ENCODE results near the gene SNAPC3.

Gene SNAPC3

DNA sequence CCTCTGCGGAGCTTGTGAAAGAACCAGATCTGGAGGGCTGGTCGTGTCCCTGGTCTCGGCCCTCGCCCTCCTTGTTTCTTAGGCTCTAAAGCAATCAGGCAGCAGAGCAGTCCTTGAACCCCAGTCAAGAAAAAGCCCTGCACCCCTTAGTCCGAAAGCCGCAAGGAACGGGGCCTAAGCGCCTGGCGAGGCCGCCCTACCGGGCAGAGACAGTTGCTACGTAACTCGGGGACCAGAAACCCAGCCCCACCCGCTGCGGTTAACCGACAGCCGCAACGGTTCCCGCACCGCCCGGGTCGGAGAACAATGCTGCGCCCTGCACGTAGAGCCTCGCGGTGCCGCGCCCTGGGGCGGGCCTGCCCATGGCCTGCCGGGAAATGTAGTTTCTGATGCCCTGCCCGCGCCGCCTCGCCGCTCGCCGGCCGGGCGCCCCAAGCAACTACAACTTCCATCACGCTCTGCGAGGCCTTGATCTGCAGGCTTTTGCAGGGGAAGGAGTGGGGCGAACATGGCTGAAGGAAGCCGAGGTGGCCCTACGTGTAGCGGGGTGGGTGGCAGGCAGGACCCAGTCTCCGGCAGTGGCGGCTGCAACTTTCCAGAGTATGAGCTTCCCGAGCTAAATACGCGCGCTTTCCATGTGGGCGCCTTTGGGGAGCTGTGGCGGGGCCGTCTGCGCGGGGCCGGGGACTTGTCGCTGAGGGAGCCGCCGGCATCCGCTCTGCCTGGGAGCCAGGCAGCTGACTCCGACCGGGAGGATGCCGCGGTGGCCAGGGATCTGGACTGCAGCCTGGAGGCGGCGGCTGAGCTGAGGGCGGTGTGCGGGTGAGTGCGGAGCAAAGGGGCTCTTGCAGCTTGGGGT is at the start of gene SNAPC3:
Gene SNAPC3, plus strand, starts transcription at position 505 of the 859 bp plus-strand sequence. Its CDS starts 4 bp downstream, at position 509.
- Histone ChIP-seq H3K36me3 (ENCODE audit: insufficient read depth, low read length) (peaks cover 30% of the 10 kb centered on the region), H3K27me3 (ENCODE audit: insufficient read depth, low read length) (no peaks in the 10 kb centered on the region), H3K4me2 (ENCODE audit: low read length) (peak within 1 kb of the TSS; percentile 96), H3K27ac (ENCODE audit: low read depth, low read length, poor library complexity, severe bottlenecking) (peak within 1 kb of the TSS; percentile 30), H4K20me1 (ENCODE audit: insufficient read depth, low read length) (no peaks in the 10 kb centered on the region), H3K4me1 (ENCODE audit: insufficient read depth, low read length, severe bottlenecking) (peaks cover 42% of the 10 kb centered on the region), H3K4me3 (ENCODE audit: low read depth, low read length, poor library complexity, severe bottlenecking) (peak within 1 kb of the TSS; percentile 98), H3K79me2 (ENCODE audit: insufficient read depth, low read length) (peaks cover 17% of the 10 kb centered on the region), H3K9me2 (ENCODE audit: low read depth, low read length) (no peaks in the 10 kb centered on the region), H3F3A (ENCODE audit: insufficient read depth, low read length) (no peaks in the 10 kb centered on the region), H3K9ac (ENCODE audit: low read length) (peak within 1 kb of the TSS; percentile 88), H3K9me3 (ENCODE audit: low read length) (no peaks in the 10 kb centered on the region), H2AFZ (ENCODE audit: low read length) (peak within 1 kb of the TSS; percentile 22; the same call in 1 of the 2 replicates)
- TF ChIP-seq EZH2 (IDR thresholded peaks at IDR 0.05; ENCODE audit: borderline replicate concordance, low read length) = no peak
- TF ChIP-seq, protein P1, sequence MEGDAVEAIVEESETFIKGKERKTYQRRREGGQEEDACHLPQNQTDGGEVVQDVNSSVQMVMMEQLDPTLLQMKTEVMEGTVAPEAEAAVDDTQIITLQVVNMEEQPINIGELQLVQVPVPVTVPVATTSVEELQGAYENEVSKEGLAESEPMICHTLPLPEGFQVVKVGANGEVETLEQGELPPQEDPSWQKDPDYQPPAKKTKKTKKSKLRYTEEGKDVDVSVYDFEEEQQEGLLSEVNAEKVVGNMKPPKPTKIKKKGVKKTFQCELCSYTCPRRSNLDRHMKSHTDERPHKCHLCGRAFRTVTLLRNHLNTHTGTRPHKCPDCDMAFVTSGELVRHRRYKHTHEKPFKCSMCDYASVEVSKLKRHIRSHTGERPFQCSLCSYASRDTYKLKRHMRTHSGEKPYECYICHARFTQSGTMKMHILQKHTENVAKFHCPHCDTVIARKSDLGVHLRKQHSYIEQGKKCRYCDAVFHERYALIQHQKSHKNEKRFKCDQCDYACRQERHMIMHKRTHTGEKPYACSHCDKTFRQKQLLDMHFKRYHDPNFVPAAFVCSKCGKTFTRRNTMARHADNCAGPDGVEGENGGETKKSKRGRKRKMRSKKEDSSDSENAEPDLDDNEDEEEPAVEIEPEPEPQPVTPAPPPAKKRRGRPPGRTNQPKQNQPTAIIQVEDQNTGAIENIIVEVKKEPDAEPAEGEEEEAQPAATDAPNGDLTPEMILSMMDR (IDR thresholded peaks at IDR 0.05; ENCODE audit: low read length) = no peak

DNA sequence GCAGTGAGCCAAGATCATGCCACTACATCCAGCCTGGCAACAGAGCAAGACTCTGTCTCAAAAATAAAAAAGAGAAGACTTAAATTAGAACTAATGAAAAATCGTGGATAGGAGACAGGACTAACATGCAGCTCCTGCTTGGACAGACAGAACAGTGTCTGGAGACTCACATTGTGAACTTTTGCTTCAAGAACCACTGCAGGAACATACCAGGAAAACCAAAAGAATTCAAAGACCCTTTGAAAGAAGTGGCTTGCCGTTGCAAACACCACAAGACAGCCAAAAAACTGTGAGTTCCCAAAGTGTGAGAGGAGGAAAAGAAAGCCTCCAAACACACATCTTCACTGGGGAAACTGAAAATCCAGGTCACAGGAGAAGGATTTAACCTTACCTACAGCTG is 48.8 kb upstream of the SNAPC3 start:
- Histone ChIP-seq H3F3A (ENCODE audit: insufficient read depth, low read length) (no peaks in the 10 kb centered on the region), H3K4me2 (ENCODE audit: low read length) (no peak overlapping the region), H3K9me3 (ENCODE audit: low read length) (no peaks in the 10 kb centered on the region), H3K36me3 (ENCODE audit: insufficient read depth, low read length) (no peaks in the 10 kb centered on the region), H3K79me2 (ENCODE audit: insufficient read depth, low read length) (no peaks in the 10 kb centered on the region), H3K27me3 (ENCODE audit: insufficient read depth, low read length) (no peaks in the 10 kb centered on the region), H3K9ac (ENCODE audit: low read length) (no peak overlapping the region), H3K9me2 (ENCODE audit: low read depth, low read length) (no peaks in the 10 kb centered on the region), H2AFZ (ENCODE audit: low read length) (no peak overlapping the region), H4K20me1 (ENCODE audit: insufficient read depth, low read length) (no peaks in the 10 kb centered on the region), H3K27ac (ENCODE audit: low read depth, low read length, poor library complexity, severe bottlenecking) (no peak overlapping the region), H3K4me3 (ENCODE audit: low read depth, low read length, poor library complexity, severe bottlenecking) (no peak overlapping the region), H3K4me1 (ENCODE audit: insufficient read depth, low read length, severe bottlenecking) (no peaks in the 10 kb centered on the region)
- no peak for TF ChIP-seq EZH2 (IDR thresholded peaks at IDR 0.05; ENCODE audit: borderline replicate concordance, low read length)
- TF ChIP-seq, protein P1 (IDR thresholded peaks at IDR 0.05; ENCODE audit: low read length) = no peak

DNA sequence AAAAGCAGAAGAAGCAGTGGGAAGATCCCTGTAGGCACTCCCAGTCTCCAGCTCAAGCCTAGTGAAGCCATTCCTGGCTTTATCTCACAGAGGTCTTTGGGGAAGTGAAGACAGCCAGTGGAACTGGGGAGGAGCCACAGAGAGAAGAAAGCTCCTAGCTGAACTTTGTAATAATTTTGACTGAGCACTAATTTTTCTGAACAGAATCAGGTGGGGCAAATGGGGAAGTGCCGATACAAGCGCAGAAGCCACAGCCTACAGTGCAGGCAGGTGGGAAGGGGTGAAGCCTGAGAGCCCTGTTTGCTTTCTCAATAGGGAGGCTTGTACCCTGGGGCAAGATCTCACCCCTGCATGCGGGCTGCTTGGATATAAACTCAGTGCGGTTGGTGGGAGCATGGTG is 48.4 kb upstream of the SNAPC3 start:
- H3K4me3 ChIP-seq (ENCODE audit: low read depth, low read length, poor library complexity, severe bottlenecking) = no peak overlapping the region
- H3K9me3 ChIP-seq (ENCODE audit: low read length) = no peaks in the 10 kb centered on the region
- no peaks in the 10 kb centered on the region for H4K20me1 ChIP-seq (ENCODE audit: insufficient read depth, low read length)
- no peaks in the 10 kb centered on the region for H3K36me3 ChIP-seq (ENCODE audit: insufficient read depth, low read length)
- H2AFZ ChIP-seq (ENCODE audit: low read length) = no peak overlapping the region
- no peak overlapping the region for H3K4me2 ChIP-seq (ENCODE audit: low read length)
- no peak overlapping the region for H3K27ac ChIP-seq (ENCODE audit: low read depth, low read length, poor library complexity, severe bottlenecking)
- H3K9ac ChIP-seq (ENCODE audit: low read length) = no peak overlapping the region
- no peaks in the 10 kb centered on the region for H3F3A ChIP-seq (ENCODE audit: insufficient read depth, low read length)
- TF ChIP-seq, protein P1 (IDR thresholded peaks at IDR 0.05; ENCODE audit: low read length) = no peak
- no peak for TF ChIP-seq EZH2 (IDR thresholded peaks at IDR 0.05; ENCODE audit: borderline replicate concordance, low read length)
- H3K4me1 ChIP-seq (ENCODE audit: insufficient read depth, low read length, severe bottlenecking) = no peaks in the 10 kb centered on the region
- H3K79me2 ChIP-seq (ENCODE audit: insufficient read depth, low read length) = no peaks in the 10 kb centered on the region
- H3K27me3 ChIP-seq (ENCODE audit: insufficient read depth, low read length) = no peaks in the 10 kb centered on the region
- no peaks in the 10 kb centered on the region for H3K9me2 ChIP-seq (ENCODE audit: low read depth, low read length)

Data from OCI-LY1 (cell line).